AG10803 (cell line): Measurements from ENCODE around the gene PRTFDC1.
"Not testable (repeated sequence)": the region's sequence is repeated elsewhere in the genome, so short reads cannot be mapped to it uniquely, and the experiment has no call there.

Source experiments
- DNase-seq: peaks from one replicate; pipeline ENCODE4 v3.0.0; 2010; ENCODE audit warnings: low read depth
- H3K4me3 ChIP-seq: 2 replicates; pipeline ENCODE4 v1.5.1; 2011; ENCODE audit warnings: mild to moderate bottlenecking, low read length, control low read depth
- TF ChIP-seq, protein P1 (sequence below): conservative IDR thresholded peaks from 2 replicates; pipeline ENCODE4 v1.5.1; 2011; ENCODE audit warnings: mild to moderate bottlenecking, low read length, control low read depth, inconsistent platforms

PRTFDC1 gene

DNA sequence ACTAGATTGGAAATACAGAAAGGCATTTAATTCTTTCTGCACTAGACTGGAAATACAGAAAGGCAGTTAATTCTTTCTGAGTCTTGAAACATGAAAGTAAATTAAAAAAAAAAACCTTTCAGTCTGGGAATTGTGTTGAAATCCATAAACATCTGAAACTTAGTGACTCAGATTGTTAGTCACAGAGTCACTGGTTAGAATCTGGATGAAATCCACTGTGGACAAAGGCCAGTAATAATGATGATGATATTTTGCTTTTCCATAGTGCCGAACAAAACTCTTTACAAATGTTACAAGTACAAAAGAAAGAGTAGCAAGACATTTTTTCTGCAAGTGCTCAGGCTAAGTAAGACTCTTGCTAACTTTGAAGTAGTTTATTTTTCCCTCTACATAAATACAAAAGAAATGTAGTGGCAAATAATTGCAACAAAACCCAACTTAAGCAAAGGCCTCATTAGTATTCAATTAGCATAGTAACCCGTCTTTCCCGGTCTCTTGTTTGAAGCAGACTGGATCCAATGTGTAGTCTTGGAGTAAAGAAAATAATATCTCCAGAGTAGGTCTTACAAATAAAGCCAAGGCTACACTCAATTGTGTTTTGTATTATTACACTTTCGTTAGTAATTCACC is 5.8 kb upstream of the PRTFDC1 start:
- TF ChIP-seq, protein P1, sequence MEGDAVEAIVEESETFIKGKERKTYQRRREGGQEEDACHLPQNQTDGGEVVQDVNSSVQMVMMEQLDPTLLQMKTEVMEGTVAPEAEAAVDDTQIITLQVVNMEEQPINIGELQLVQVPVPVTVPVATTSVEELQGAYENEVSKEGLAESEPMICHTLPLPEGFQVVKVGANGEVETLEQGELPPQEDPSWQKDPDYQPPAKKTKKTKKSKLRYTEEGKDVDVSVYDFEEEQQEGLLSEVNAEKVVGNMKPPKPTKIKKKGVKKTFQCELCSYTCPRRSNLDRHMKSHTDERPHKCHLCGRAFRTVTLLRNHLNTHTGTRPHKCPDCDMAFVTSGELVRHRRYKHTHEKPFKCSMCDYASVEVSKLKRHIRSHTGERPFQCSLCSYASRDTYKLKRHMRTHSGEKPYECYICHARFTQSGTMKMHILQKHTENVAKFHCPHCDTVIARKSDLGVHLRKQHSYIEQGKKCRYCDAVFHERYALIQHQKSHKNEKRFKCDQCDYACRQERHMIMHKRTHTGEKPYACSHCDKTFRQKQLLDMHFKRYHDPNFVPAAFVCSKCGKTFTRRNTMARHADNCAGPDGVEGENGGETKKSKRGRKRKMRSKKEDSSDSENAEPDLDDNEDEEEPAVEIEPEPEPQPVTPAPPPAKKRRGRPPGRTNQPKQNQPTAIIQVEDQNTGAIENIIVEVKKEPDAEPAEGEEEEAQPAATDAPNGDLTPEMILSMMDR, result no peak
- peak; percentile 94 for DNase-seq
- H3K4me3 ChIP-seq, result peak overlapping the region; percentile 34

DNA sequence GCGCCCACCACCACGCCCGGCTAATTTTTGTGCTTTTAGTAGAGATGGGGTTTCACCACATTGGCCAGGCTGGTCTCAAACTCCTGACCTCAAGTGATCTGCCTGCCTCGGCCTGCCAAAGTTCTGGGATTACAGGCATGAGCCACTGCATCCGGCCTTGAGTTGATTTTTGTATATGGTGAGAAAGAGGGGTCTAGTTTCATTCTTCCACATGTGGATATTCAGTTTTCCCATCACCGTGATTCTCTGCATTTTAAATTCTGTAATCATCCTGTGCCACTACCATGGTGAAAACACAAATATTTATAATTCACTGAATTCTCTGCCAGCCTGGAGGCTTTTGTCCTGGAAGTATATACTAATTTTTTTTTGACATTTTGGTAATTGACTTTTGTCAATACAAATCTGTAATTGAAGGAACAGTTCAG is 5.2 kb upstream of the PRTFDC1 start:
- H3K4me3 ChIP-seq, result not testable (repeated sequence)
- peak; percentile 88 for DNase-seq

DNA sequence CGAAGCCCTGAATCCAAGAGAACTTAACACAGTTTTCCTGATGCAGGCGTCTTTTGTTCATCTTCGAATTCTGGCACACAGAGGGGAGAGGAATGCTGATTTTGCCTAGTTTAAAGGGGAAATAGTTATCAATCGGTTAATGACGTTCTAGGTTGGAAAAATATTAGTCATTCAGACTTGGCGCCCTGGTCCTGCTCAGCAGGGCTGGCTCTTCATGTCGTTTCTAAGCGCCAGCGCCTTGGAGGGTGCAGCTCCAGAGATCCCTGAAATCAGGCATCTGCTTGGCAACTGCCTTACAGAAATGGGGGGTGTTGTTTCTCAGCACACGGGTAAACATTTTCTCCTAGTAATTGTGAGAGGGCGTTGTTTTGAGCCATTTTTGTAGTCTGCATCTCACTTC is 1.3 kb upstream of the PRTFDC1 start:
- H3K4me3 ChIP-seq, result peak overlapping the region; percentile 70
- TF ChIP-seq, protein P1, result no peak
- no peak for DNase-seq

DNA sequence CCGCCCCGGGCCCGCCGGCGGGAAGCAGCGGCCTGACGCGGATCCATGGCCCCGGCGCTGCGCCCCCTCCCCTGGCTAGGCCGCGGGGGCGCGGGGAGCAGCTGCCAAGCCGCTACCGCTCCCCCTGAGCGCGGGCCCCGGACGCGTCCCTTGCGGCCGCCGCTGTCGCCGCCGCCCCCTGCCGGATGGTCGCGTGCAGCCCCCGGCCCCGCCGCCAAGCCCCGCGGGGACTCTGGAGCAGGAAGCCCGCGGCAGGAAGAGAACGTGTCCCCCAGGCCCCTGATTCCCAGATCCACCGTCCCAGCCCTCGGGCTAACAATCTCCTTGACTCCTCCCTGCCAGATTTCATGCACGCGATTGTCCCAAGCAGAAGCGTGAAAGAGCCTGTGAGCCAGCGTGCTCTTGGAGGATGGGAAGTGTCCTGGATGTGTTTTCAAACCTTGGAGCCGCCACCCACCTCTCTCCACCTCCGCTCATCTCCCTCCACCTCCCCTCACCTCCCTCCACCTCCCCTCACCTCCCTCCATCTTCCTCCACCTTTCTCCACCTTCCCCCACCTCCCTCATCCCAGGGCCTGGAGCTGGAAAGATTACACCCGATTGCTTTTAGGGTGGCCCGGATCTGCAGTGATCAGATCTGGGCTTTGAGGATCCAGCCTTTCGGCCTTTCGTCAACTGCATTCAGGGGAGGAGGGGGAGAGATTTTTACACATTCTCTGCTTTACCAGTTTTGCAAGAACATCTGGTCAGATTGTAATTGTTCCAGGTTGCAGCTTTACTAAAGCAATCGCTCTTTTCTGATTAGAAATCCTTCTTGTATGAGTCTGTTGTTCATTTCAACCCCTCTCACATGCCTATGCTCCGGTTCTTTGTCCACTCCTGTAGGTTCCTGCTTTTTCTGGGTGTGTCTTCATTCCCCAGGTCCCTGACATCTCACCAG is 570 bp upstream of the PRTFDC1 start:
- TF ChIP-seq, protein P1, result no peak
- peak overlapping the region; percentile 70 for H3K4me3 ChIP-seq
- peak; percentile 92 for DNase-seq

DNA sequence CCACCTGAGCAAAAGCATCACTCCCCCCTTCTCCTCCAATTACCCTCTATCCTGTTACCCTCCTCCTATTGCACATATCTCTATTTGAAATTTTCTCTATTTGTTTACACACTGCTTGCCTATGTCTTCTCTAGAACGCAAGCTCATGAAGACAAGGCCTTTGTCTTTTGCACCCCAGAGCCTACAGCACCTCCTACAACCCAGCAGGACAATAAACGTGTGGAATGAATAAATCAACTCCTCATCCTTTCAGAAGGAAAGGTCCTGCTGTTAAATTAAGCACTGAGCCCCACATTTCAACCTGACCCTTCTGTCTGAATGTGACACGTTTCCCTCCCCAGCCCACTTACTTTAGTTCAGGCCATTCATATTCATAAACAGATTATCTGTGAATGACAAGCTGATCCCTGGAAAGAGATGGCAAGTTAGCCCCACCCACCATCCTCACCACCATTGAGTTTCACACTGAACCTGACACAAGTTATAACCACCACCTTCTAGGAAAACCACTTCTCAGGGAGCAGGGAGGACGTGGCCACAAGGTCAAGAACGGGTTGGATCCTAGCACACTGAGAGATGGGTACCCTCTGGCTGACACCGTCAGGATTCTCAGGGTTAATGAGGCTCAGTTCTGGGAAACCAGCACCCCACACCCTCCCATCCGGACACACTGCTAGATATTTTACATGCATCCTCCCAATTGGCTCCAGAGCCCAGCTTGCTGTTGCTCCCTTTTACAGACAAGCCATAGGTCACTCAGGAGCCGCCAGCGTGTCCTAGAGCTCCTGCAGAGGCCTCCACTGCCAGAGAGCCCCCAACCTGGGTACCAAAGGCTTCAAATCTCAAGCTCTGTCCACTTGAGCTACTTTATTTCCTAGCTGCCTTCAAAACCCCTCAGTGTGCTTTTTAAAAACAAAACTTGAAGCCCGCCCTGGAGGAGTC is 934 bp downstream of the PRTFDC1 start:
- TF ChIP-seq, protein P1, result no peak
- H3K4me3 ChIP-seq, result peak overlapping the region; percentile 70
- peak; percentile 53 for DNase-seq

DNA sequence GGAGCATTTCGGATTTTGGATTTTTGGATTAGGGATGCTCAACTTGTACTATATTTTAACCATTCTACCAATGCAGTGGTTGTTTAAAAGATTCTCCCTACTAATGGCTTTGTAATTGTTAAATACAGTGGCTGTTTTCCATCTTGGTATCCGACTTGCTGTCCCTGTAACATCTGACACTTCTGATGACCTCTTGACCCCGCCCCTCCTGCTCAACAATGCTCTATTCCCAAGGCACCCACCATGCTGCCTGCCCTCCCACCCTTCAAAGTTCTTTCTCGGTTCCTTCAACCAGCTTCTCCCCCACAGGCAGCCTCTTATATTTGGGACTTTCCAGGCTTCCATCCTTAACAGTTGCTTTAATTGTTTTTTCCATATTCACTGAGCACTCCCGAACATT is 2.0 kb downstream of the PRTFDC1 start:
- TF ChIP-seq, protein P1, result no peak
- H3K4me3 ChIP-seq, result no peak overlapping the region
- no peak for DNase-seq

DNA sequence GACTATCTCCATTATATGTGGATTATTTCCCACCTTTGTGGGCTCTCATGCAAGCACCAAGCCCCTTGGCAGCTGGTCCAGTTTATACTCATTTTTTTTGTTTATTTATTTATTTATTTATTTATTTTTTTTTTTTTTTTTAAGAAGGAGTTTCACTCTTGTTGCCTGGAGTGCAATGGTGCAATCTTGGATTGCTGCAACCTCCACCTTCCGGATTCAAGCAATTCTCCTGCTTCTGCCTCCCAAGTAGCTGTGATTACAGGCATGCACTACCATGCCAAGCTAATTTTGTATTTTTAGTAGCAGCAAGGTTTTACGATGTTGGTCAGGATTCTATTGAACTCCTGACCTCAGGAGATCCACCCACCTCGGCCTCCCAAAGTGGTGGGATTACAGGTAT is 2.8 kb downstream of the PRTFDC1 start:
- TF ChIP-seq, protein P1, result no peak
- no peak for DNase-seq
- H3K4me3 ChIP-seq, result no peak overlapping the region
